HG03342 (cell line): ENCODE measurements around the gene DCTN1.
"Not testable (repeated sequence)": the region's sequence is repeated elsewhere in the genome, so short reads cannot be mapped to it uniquely, and the experiment has no call there.

Source experiments
- ATAC-seq: cut with Tn5 transposase; IDR thresholded peaks from one replicate; pipeline ENCODE4 v1.9.1; 2021; ENCODE audit warnings: mild to moderate bottlenecking, moderate library complexity; ENCODE audit not compliant: unreplicated experiment

The DCTN1 gene

DNA sequence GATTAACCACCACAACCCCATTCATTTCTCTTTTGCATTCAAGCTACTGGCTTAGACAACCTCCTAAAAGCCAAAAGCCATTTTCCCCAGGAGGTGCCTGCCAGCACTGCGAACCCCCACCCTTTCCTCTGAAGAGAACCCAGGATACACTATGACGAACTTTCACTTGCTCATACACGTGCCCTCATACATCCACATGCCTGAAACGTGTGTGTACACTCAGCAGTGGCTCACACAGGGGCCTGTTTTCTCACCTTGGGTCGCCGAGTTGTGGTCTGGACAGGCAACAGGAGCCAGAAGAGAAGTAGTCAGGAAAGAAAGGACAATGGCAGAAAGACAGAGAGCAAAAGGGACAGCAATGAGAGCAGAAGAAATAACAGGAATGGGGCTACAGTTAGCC, 7.4 kb downstream of the DCTN1 start:
- no peak for ATAC-seq

DNA sequence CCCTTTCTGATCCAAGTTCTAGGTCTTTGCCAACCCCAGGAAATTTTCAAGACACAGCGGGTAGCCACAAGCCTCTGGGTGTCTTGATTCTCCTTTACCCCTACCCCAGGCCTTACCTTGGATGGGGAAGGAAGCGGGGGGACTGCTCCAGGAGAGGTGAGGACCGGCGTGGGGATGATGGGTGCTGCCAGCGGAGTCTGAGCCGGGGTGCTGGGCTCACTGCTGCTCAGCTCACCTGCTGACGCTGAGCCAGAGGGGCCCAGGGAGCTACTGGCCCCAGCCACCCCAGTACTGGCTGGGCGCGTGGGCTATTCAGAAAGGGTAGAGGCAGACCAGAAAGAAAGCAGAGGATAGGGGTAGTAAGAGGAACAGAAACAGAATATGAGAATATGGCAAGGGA, 8.7 kb downstream of the DCTN1 start:
- no peak for ATAC-seq

DNA sequence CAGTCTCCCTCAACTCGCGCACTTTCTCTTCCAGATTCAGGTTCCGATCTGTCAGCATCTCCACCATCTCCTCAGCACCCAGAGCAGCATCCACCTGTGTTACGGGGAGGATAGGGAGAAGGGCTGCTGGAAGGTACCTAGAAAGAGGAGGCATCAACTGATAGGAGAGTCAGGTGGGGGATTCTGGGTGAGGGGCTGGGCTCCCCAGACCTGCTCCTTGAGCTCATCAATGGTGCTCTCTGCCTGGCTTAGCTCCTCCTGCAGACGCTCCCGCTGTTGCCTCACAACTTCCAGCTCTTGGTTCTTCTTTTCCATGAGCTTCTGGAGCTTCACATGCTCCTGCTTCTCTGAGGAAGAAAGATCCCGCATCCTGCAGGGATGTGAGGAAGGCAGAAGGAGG, 10.1 kb downstream of the DCTN1 start:
- ATAC-seq, result no peak

DNA sequence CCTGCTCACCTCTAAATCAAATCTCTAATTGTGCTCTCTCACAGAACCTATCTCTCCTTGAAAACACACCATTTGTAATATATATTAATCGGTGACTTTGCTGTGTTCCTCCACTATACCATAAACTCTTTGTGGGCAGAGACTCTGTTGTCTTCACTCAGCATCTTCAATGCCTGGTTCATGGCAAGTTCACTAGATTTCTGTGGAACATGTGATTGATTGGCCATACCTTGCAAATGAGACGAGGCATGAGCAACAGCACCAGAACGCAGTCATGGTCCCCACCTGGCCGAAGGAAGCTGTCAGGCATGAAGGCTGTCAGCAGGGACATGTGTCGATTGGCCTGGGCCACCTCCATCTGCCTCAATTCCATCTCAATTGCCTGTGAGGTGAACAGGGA, 11.6 kb downstream of the DCTN1 start:
- ATAC-seq, result no peak

- no peak for ATAC-seq
These were observed 12.3 kb downstream of the DCTN1 start for GRCh38 chr2:74367789-74368188.

GRCh38 chr2:74366036-74366435, 14.1 kb downstream of the DCTN1 start:
- no peak for ATAC-seq

GRCh38 chr2:74364533-74365505, 15.3 kb downstream of the DCTN1 start:
- ATAC-seq, result no peak

DNA sequence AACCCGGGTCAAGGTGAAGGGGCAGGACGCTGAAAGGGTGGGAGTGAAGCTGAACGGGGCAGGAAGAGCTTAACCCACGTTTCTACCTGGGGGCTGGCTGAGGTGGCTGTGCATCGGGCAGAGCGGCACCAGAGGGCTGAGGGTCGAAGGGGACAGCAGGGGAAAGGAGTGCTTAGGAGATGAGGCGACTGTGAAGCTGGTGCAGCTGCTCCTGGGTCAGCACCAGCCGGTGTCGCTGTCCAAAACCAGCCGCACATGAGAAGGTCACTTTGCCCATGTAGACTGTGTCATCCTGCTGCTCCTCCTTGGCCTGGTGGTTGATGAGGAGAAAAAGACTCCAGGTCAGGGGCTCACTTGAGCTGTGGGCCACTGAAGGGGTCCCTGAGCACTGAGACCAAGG, 18.8 kb downstream of the DCTN1 start:
- no peak for ATAC-seq

DNA sequence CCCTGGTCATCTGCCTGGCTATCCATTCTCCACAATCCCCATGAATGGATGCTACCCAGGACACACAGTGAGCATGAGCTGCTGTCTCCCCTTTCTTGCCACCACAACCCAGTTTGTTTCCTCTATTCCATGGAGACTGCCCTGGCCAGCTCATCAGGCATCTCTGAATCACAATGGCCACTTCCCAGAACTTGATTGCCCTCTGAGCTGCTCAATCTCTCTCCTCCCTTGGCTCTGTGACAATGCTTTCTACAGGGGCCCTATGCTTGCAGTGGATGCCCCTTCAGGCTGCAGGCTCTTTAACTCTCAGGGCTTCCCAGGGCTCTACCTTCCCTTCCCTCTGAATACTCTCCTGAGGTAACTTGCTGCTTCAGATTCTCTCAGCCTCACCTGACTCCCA, 22.5 kb downstream of the DCTN1 start:
- no peak for ATAC-seq

DNA sequence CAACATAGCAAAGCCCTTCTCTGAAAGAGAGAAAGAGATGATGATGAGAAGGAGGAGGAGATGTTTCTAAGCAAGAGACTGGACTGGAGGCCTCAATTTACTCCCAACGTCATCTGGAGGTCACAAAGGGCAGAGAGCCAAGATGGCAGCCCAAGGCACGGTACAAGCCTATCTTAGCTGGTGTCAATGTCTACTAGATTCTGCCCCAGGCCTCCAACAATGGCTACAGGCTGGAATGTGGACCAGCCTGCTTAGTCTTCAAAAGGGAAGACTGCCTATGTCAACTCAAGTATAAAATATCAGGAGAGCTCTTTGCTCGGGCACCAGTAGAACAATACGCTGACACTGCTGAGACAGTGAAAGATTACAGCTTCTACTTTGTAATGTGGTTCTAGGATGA, 30.2 kb downstream of the DCTN1 start:
- no peak for ATAC-seq

- ATAC-seq, result no peak
These were observed 32.4 kb downstream of the DCTN1 start for GRCh38 chr2:74347742-74348141.

DNA sequence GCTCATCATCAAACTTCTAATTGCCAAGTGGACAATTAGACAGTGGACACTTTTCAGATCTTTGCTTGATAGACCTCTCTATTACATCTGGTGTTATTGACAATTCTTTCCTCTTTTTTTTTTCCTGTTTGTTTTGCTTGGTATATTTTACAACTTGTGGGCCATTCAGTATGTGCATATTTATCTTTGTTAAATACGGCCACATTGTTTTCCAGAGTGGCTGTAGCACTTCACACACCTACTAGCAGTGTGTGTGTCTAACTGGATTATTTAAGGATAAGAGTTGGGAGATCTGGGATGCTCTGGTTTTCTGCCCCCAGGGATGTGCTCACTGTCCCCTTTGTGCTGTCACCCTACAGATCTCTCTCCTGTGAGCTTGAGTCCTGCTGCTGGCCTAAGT, 32.8 kb downstream of the DCTN1 start:
- ATAC-seq, result no peak

DNA sequence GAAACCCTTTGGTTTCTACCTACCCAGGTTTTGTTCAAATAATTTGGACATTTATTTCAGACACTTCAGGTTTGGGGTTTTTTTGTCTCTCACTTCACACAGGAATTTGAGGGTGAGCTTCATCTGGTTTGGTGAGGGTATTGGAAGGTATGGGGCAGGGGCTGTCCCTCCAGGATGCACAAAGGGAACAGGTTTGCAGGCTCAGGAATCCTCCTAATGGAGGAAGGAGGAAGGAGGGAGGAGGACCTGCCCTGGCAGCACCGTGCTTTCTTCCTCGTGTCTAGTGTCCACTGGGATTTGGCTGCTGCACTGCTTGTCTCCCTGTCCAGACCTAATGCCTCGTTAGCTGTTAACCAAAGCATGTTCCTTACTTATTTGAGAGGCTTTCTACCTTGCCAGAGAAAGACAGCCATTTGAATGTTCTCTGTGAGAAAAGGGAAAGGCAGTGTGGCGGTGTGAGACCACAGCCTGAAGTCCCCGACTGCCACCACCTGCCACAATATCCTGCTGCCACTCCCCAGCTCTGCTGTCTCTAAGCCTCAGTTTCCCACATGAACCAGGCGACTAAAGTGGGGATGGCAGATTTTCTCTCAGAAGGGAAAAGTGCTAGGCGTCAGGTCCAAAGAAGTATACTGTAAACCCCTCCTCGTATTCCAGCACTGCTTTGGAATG, 34.7 kb downstream of the DCTN1 start:
- ATAC-seq, result no peak

DNA sequence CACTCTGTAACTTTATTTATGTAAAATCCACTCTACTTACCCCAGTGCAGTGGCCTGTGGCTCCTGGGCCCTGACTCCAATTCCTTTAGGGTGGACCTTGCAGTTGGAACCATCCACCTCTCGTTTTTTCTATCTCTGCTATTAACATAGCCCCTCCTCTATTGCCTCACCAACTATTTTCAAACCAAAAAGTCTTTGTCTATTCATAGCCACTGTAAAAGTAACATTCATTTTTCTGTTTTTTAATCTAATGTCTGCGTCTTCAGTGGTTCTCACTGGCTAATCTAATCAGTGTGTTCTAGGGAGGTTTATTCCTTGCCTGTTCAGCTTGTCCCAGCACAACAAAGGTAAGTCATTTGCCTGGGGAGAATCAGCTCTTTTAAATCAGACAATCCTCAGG, 36.8 kb downstream of the DCTN1 start, which contains the start of gene SLC4A5:
Gene SLC4A5 (minus strand): TSS at position 101 of the 400 bp plus-strand sequence. CDS start 28,393 bp downstream, outside the sequence.
- ATAC-seq, result no peak

GRCh38 chr2:74336227-74336626, 43.9 kb downstream of the DCTN1 start:
- ATAC-seq, result not testable (repeated sequence)

- no peak for ATAC-seq
These were observed 45.2 kb downstream of the DCTN1 start for GRCh38 chr2:74334931-74335333.

- ATAC-seq, result no peak
These were observed 46.1 kb downstream of the DCTN1 start for GRCh38 chr2:74333896-74334586.

DNA sequence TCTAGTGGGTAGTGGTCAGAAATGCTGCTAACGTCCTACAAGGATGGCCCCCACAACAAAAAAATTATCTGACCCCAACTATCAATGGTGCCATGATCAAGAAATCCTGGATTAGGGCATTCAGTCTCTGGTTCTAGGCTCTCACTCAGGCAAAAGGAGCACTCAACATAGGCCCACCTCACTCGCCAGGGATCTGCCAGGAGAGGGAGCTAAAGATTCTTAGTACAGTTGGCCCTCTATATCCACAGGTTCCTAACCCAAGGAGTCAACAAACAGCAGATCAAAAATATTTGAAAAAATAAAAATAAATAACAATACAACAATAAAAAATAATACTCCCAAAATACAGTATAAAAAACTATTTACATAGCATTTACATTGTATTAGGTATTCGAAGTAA, 46.9 kb downstream of the DCTN1 start:
- no peak for ATAC-seq

DNA sequence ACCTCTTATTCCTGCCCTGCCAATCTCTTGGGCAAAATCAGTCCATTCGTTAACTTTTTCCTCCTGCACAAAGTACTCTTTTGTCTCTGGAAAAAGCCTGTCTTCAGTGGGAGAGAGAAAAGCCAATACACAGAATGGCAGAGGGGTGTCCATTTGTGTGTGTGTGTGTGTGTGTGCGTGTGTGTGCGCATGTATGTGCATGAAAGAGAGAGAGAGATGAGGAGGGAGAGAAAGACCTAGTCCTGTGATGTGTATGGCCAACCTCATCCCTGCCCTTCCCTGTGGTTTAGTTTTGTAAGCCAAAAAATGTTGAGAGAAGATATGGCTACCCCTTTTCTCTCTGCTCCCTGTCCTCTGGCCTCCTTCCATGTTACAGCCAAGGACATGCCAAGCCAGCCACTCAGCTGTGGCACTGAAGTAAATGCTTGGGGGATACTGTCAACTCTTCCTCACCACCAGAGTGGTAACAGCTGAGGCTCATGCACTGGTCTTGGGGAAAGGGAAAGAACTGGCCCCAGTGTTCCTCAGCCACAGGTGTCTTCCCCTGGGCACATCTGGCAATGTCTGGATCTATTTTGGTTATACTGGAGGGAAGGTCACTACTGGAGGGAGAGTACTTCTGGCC, 47.4 kb downstream of the DCTN1 start:
- ATAC-seq, result no peak

DNA sequence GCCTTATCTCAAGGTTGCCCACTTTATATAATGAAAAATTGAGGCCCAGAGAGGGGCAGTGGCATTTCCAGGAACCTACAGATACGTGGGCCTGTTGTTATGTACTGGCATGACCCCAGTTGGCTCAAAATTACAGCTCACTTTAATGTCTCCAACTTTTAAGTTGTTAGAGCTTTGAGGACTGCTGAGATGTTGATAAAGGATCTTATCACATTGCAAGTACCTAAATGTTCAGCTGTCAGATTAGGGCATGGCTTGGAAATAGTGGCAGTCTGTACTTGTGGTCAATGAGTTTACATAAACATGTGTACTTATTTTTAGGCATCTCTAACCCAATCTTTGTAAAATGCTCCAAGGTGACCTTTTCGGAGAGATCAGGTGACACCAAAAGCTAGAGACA, 51.5 kb downstream of the DCTN1 start:
- ATAC-seq, result no peak

GRCh38 chr2:74328074-74328473, 52.0 kb downstream of the DCTN1 start:
- no peak for ATAC-seq
